NCI-H446 treated with DMSO at 0.1 percent for 48 hours (cell line): ENCODE data around the gene RMDN3.
A peak's percentile ranks its signal among the peaks of the same experiment; 100 is the strongest.

Source experiments
- DNase-seq: peaks from one replicate; lab custom pipeline; 2025; lab: John Stamatoyannopoulos, UW

Gene RMDN3

GRCh38 chr15:40772014-40772413 lies 17.0 kb upstream of the RMDN3 start:
- DNase-seq = no peak

- no peak for DNase-seq
These were observed 16.2 kb upstream of the RMDN3 start for GRCh38 chr15:40771242-40771641.

DNA sequence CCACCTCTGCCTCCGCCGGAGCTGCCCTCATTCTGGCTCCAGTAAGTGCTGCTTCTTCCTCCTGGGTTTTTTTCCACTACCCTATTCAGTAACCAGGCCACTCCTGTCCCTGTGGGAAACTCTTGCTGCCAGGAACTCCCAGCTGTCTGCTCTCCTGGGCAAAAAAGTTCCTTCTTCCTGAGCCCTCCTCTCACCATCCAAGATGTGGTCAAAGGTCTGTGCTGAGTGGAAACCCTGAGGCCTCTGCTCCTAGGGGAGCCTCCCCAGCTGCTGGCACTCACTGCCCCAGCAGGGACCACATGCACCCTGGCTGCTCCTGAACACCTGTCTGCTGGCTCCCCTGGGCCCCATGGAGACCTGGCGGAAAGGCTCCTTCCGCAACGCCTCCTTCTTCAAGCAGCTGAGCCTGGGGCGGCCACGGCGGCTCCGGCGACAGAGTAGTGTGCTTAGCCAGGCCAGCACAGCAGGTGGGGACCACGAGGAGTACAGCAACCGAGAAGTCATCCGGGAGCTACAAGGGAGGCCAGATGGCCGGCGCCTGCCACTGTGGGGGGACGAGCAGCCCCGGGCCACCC lies 15.2 kb upstream of the RMDN3 start:
- DNase-seq = no peak

DNA sequence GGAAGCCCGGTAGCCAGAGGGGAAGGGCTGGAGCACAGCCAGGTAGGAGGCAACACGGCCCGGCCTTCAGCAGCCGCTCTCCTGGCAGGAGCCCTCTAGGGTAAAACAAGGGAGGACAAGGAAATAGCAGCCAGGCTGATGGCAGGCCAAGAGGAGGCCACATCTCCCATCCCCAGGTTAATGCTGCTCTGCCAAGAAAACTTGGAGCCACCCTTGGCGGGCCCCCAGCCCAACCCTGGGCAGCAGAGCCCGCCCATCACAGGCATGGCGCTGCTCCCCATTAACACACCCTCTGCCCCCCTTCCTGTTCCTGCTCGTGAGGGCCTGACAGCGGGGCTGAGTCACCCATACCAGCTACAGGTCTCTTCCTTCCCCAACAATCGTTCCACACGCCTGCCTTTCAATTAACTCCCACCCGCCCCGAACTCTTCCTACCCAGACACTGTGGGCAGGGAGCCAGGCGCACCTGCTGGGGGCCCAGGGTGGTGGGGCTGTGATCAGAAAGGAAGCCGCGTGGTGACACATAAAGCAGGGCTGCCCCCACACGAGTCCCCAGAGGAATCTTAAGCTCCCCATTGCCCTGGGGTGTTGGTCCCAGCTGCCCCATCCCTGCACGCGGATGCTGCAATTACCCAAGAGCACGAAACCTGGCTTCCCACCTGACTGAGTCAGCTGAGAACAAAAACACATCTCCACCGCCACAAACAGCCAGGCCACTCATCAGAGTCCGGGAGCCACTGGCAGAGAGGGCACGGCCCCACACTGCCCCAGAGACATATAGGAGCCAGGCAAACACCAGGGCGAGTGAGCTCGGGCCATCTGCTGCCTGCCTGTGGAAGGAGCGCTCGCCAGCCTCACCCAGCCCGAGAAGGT lies 14.5 kb upstream of the RMDN3 start, which contains the start of gene C15orf62:
C15orf62 (plus strand) TSS at position 707 of the 873 bp plus-strand sequence. CDS start 516 bp downstream, outside the sequence.
- DNase-seq = peak; percentile 72

GRCh38 chr15:40768521-40769273 lies 13.6 kb upstream of the RMDN3 start:
- DNase-seq = no peak

GRCh38 chr15:40767838-40768500 lies 12.9 kb upstream of the RMDN3 start:
- DNase-seq = no peak

GRCh38 chr15:40766906-40767837 lies 12.1 kb upstream of the RMDN3 start:
- DNase-seq = peak; percentile 34

DNA sequence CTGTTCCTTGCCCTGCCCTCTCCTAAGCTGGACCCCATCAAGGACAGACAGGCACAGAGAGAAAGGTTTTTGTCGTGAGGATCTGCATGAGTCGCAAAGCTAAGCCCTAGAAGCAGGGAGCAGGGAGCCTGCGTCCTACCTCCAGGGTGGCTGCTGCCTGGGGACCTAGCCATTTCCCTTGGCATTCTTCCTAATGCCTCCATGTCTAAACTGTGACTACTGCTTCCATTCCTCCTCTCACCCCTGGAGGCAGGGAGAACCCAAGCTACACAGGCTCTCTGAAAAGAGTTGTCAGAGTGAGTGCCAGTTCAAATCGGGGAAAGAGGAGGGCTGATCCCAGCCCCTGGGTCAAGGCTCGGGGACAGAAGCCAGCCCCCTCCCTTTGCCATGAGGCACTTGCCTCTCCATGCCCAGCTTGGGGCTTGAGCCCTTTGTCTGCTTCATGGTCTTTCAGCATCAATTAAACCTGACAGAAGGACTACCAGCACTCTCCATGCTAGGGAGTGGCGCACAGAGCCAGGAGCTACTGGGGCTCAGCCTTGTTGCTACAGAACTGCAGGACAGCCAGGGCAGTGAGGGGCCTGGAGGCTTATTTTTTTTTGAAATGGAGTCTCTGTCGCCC lies 11.3 kb upstream of the RMDN3 start:
- no peak for DNase-seq

DNA sequence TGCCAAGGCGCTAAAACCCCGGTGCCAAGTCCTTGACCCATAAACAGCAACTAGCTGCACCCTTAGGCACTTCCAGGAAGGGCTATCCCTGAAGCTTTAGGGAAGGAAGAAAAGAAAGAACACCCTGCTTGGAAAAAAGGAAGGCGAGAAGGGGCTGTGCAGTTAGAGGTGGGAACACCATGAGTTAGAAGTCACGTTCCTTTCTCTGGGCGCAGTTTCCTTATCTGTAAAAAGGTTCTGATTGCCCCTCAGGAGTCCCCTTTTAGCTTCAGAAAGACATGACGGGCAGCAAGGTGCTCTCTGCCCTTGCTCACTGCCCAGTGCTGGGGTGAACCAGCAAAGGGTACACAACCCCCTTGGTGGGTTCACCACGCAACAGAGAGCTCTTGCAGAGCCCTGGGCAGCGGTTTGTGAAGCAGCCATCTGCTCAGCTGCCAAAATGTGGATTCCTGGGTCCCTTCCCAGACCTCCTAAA lies 9.6 kb upstream of the RMDN3 start:
- no peak for DNase-seq

- no peak for DNase-seq
These were observed 9.0 kb upstream of the RMDN3 start, which contains the start of gene GCHFR for GRCh38 chr15:40763801-40764628. GCHFR (plus strand) TSS chr15:40764068; CDS start chr15:40764181, 113 bp downstream.

DNA sequence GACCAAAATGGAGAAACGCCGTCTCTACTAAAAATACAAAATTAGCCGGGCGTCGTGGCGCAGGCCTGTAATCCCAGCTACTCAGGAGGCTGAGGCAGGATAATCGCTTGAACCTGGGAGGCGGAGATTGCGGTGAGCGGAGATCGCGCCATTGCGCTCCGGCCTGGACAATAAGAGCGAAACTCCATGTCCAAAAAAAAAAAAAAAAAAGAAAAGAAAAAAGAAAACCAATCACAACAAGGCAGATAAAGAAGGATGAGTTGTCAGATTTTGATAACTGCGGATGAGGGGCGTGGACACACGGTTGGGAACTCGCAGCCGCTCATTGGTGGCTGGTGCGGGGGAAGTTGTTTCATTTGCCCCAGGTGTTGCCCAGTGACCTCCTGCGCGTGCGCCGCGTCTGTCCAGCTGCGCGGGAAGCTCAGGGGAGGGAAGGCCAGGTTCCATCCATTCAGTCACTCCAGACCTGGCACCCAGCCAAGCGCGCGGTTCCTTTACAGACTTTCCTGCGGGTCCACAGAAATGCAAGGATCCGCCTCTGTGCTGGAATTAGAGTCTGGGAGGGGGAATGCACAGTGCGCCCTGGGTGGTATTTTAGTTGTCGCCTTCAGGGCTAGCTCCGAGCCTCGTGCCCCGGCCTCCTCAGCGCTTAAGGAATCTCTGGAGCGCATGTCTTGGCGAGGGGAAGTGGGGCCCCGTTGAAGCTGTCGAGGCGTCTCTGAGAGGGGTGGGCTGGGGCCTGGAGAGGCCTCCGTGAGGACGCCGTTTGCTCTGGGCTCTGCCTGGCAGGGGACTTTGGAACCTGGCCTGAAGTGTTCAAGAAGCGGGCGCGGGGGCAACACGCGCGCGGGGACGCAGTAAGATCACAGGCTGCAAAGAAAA lies 8.1 kb upstream of the RMDN3 start:
- no peak for DNase-seq

GRCh38 chr15:40759961-40760360 lies 4.9 kb upstream of the RMDN3 start:
- no peak for DNase-seq

- no peak for DNase-seq
These were observed 1.9 kb upstream of the RMDN3 start for GRCh38 chr15:40756938-40757337.

DNA sequence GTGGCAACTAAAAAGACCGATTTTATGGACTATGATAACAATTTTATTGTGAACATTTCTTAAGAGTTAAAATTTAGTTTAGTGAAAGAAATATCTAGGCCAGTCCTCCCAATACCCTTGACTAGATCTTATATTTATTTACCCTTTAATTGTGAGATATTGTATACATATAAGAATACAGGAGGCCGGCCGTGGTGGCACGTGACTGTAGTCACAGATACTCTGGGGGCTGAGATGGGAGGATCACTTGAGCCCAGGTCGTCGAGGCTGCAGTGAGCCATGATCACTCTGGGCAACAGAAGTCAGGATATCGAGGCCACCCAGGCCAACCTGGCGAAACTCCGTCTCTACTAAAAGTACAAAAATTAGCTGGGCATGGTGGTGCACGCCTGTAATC lies 756 bp upstream of the RMDN3 start:
- no peak for DNase-seq

- DNase-seq = no peak
These were observed 526 bp downstream of the RMDN3 start for GRCh38 chr15:40754574-40754882.

- no peak for DNase-seq
These were observed 3.3 kb downstream of the RMDN3 start for GRCh38 chr15:40751745-40752144.

DNA sequence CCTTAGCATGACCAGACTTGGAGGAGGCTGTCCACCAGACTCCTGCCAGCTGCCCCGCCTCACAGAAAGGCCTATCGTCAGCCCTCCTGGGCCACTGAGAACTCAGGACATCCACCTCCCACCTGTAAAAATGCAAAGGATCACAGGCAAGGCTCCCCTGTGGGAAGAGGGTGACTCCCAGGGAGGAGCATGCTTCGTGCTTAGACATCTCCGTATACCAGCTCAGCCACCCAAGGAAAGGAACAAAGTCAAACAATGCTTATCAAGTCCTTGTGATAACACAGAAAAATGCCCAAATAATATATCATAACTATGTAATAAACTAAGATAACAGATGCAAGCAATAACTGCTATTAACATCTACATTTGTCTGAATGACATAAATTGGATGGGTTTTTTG lies 4.2 kb downstream of the RMDN3 start:
- DNase-seq = no peak

DNA sequence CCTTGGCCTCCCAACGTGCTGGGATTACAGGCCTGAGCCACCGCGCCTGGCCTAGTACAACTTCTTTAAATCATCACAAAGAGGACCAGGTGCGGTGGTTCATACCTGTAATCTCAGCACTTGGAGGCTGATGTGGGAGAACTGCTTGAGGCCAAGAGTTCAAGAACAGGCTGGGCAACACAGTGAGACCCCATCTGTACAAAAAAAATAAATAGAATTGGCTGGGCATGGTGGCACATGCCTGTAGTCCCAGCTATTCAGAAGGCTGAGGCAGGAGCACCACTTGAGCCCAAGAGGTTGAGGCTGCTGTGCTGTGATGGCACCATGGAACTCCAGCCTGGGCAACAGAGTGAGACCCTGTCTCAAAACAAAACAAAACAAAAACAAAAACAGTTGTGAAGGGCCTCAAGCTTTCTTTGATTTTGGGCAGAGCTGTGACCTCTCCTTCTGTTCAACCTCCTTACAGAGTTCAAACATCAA lies 5.9 kb downstream of the RMDN3 start:
- DNase-seq = no peak
